ENCODE data around the gene KRTAP6-2.

KRTAP6-2 gene

DNA sequence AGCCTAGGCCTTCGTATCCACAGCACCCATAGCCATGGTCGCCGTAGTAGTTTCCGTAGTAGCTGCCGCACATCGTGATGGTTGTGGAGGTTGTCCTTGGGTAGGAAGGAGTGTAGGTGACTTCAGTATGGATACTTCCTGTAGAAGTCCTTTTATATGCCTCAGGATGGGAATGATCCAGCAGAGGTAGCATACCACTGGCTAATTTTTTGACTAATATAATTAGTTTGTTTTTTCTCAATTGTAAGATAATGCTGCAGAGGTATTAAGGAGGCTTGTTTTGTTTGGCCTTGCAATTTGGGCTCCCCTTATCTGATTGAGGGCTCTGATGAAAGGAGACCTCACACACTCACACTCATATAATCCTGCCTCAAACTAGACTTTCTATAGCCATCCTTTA, at the start of gene KRTAP6-2:
Gene KRTAP6-2, minus strand, starts transcription at position 101 of the 400 bp plus-strand sequence. Its CDS starts 28 bp downstream, at position 73.
- no peak for DNase-seq

GRCh38 chr21:30646904-30647414, 48.3 kb upstream of the KRTAP6-2 start:
- DNase-seq, result no peak

DNA sequence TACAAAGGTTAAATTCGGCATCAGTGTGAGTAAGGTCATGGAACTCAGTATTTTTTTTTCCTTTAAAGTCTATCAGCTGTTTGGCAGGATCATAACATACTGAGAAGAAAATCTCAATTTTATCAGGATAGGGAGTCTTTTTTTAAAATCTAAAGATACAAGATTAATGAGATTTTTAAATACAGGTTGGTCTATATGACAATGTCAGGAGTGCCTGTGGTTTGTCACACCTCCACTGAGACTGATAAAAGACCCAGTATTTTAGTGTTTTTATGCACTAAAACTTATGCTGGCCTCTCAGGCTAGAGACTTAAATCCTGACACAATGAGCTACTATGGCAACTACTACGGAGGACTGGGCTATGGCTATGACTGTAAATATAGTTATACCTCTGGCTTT, 43.9 kb upstream of the KRTAP6-2 start, which contains the start of gene KRTAP20-3:
Gene KRTAP20-3, plus strand, starts transcription at position 301 of the 400 bp plus-strand sequence.
- DNase-seq, result no peak

- no peak for DNase-seq
These were observed 40.0 kb upstream of the KRTAP6-2 start for GRCh38 chr21:30638686-30639085.

- DNase-seq, result no peak
These were observed 36.2 kb upstream of the KRTAP6-2 start, which contains the start of gene KRTAP20-2 for GRCh38 chr21:30634906-30635305. TSS of gene KRTAP20-2 (plus strand) at chr21:30635206. CDS start at chr21:30635264, 58 bp downstream.

- DNase-seq, result no peak
These were observed 30.5 kb upstream of the KRTAP6-2 start for GRCh38 chr21:30629200-30629599.

- DNase-seq, result no peak
These were observed 29.4 kb upstream of the KRTAP6-2 start for GRCh38 chr21:30628109-30628508.

GRCh38 chr21:30625449-30626165, 26.9 kb upstream of the KRTAP6-2 start:
- DNase-seq, result no peak

- no peak for DNase-seq
These were observed 24.7 kb upstream of the KRTAP6-2 start for GRCh38 chr21:30623362-30623761.

DNA sequence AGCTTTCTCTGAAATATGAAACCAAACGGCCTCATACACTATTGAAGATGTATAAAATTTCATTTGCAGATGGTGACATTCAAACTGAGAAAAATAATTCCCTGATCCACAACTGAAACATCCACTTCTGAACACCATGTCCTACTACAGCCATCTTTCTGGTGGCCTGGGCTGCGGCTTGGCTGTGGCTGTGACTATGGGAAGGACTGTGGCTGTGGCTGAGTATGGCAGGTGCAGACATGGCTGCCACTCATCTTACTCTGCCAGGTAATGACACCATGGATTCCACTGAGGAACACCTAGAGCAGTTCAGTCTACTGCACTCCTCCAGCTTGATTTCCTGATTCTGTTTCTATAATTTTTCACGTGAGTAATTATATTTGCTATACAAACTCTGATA, 21.8 kb upstream of the KRTAP6-2 start, which contains the start of gene KRTAP20-4:
Gene KRTAP20-4, plus strand, starts transcription at position 106 of the 400 bp plus-strand sequence.
- DNase-seq, result no peak

DNA sequence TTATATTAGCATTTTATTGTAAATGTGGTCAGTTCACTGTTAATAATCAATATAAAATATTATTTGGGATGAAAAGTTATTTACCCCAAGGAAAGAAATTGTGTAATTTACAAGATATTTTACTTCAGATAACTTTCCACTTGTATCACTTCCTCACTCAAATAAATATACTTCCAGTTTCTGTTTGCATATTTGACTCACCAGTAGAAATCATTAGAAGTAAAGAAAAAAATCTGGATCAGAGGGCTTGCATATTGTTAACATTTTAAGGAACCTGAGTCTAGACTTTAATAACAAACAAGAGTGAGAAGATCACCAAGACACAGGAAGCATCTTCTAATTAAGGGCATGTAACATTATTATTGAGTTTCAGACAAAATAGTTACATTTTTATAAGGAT, 21.4 kb upstream of the KRTAP6-2 start:
- DNase-seq, result no peak

GRCh38 chr21:30616125-30616524, 17.4 kb upstream of the KRTAP6-2 start, which contains the start of gene KRTAP20-1:
TSS of gene KRTAP20-1 (plus strand) at chr21:30616425. CDS start at chr21:30616455, 30 bp downstream.
- no peak for DNase-seq

GRCh38 chr21:30615199-30615598, 16.5 kb upstream of the KRTAP6-2 start:
- DNase-seq, result no peak

GRCh38 chr21:30613836-30614235, 15.1 kb upstream of the KRTAP6-2 start, which contains the start of gene KRTAP6-1:
TSS of gene KRTAP6-1 (minus strand) at chr21:30613930. CDS start at chr21:30613904, 26 bp downstream.
- no peak for DNase-seq

DNA sequence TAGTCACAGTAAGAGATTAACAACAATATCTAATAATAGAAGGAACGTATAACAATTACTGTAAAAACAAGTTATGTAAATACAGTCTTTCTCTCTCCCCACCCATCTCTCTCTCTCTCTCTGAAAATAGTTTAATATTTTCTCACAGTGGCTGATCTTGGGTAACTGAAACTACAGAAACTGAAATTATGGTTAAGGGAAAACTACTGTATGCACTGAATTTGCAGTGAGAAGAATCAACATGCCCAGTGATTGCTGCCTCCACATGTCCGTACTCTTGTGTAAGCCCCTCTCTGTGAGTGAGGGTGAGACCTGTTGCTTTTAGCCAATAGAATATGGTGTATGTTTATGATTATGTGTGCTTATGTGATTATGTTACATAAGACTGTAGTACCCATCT, 13.4 kb upstream of the KRTAP6-2 start:
- no peak for DNase-seq

GRCh38 chr21:30605968-30606367, 7.3 kb upstream of the KRTAP6-2 start:
- no peak for DNase-seq

- no peak for DNase-seq
These were observed 2.1 kb upstream of the KRTAP6-2 start, which contains the start of gene KRTAP22-1 for GRCh38 chr21:30600787-30601186. TSS of gene KRTAP22-1 (plus strand) at chr21:30601087.

DNA sequence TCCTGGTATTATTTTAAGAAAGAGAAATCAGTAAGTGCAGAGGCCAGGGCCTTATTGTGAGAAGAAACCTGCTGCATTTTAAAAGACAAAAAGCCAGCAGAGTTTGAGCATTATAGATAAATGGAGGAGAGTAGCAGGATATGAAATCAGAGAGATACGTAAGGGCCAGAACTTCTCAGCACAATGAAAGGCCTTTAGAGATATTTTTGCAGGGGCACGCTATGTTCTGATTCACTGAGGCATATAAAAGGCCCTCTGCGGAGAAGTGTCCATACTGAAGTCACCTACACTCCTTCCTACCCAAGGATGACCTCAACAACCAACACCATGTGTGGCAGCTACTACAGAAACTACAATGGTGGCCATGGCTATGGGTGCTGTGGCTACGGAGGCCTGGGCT, 6.6 kb downstream of the KRTAP6-2 start, which contains the start of gene KRTAP6-3:
Gene KRTAP6-3, plus strand, starts transcription at position 301 of the 400 bp plus-strand sequence. Its CDS starts 6 bp downstream, at position 307.
- no peak for DNase-seq

DNA sequence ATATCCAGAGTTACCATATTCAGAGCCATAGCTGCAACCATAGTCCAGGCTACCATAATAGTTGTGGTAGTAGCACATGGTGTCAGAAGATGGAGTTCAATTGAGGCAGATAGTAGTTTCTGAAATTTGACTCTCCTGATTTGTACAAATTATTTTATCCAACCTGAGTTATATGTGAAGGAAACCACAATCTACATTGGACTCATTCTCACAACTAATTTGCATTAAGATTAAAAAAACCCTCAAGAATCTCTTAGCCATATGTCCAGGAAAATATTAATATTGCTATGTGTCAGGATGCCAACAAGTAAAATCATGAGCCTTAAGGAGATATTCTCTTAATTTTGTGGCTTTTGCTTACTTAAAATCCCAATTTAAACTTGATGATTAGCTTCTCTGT, 8.4 kb downstream of the KRTAP6-2 start, which contains the start of gene KRTAP22-2:
Gene KRTAP22-2, minus strand, starts transcription at position 101 of the 400 bp plus-strand sequence.
- DNase-seq, result no peak

- DNase-seq, result no peak
These were observed 15.8 kb downstream of the KRTAP6-2 start for GRCh38 chr21:30582870-30583269.

GRCh38 chr21:30580132-30580531, 18.6 kb downstream of the KRTAP6-2 start:
- DNase-seq, result no peak

DNA sequence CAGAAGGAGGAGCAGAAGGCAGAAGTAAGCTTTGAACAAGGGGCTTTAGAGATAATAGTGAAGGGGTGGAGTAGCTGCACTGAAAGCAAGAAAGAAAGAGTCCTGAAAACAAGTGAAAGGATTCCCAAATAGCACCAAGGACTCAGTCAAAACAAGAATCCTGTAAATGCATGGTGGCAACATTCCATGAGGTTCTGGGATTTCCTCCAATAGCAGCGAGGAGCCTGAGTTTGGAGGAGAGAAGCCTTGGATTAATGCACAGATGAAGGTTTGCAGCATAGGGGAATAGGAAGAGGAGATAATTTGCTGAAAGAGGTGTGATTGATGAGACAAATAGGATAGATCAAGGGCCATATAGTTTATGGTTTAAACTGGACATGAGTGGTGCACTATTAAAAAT, 19.4 kb downstream of the KRTAP6-2 start:
- DNase-seq, result no peak

GRCh38 chr21:30577766-30578165, 20.9 kb downstream of the KRTAP6-2 start:
- DNase-seq, result peak; percentile 1

- DNase-seq, result no peak
These were observed 31.1 kb downstream of the KRTAP6-2 start for GRCh38 chr21:30567617-30568016.
